HG03280 (cell line): Measurements from ENCODE around the gene TIMP2.

ENCODE experiments used
- ATAC-seq: cut with Tn5 transposase; IDR thresholded peaks from one replicate; pipeline ENCODE4 v1.9.1; 2021; ENCODE audit warnings: mild to moderate bottlenecking, moderate library complexity; ENCODE audit not compliant: unreplicated experiment

TIMP2 gene

GRCh38 chr17:78819806-78820792 lies 105.1 kb downstream of the TIMP2 start:
- ATAC-seq, result no peak

GRCh38 chr17:78819402-78819801 lies 105.8 kb downstream of the TIMP2 start:
- no peak for ATAC-seq

GRCh38 chr17:78818932-78819331 lies 106.3 kb downstream of the TIMP2 start:
- ATAC-seq, result no peak

- ATAC-seq, result no peak
These were observed 106.9 kb downstream of the TIMP2 start for GRCh38 chr17:78818152-78818846.

GRCh38 chr17:78817123-78817522 lies 108.1 kb downstream of the TIMP2 start:
- no peak for ATAC-seq

GRCh38 chr17:78815696-78816095 lies 109.5 kb downstream of the TIMP2 start:
- no peak for ATAC-seq

- ATAC-seq, result no peak
These were observed 112.3 kb downstream of the TIMP2 start for GRCh38 chr17:78812855-78813254.

GRCh38 chr17:78808163-78808562 lies 117.0 kb downstream of the TIMP2 start:
- no peak for ATAC-seq

GRCh38 chr17:78806451-78806850 lies 118.7 kb downstream of the TIMP2 start:
- ATAC-seq, result no peak

GRCh38 chr17:78805301-78805700 lies 119.9 kb downstream of the TIMP2 start:
- no peak for ATAC-seq

- ATAC-seq, result no peak
These were observed 120.4 kb downstream of the TIMP2 start for GRCh38 chr17:78804777-78805176.

- ATAC-seq, result no peak
These were observed 121.9 kb downstream of the TIMP2 start for GRCh38 chr17:78803186-78803845.
